Peyer's patch (tissue), 4 donors: ENCODE data around the gene TNC. TPM values are rescaled to one million over a fixed set of nuclear protein-coding genes. Genes with fewer than 3 reads are reported as not detected.

Experiments
- DNase-seq, 3 donors: peaks; one replicate each; pipeline ENCODE4 v3.0.0-alpha.2; 2017 to 2019
- H3K27ac ChIP-seq, 4 donors: fragments of 200-600 bp; sonication (generic); one replicate each; pipeline ENCODE4 v1.5.1; 2016 to 2019
- H3K27me3 ChIP-seq, 2 donors: fragments of 200-600 bp; sonication (generic); one replicate each; pipeline ENCODE4 v1.5.1; 2019
- H3K36me3 ChIP-seq, 3 donors: fragments of 200-600 bp; sonication (generic); one replicate each; pipeline ENCODE4 v1.5.1; 2016 to 2019
- H3K4me1 ChIP-seq, 4 donors: fragments of 200-600 bp; sonication (generic); one replicate each; pipeline ENCODE4 v1.5.1; 2016 to 2019
- H3K4me3 ChIP-seq, 4 donors: fragments of 200-600 bp; sonication (generic); 1 replicate in 3 of 4; 2 replicates in 1 of 4; pipeline ENCODE4 v1.5.1; 2016 to 2019; ENCODE audit warnings: mild to moderate bottlenecking in 1 of 4
- H3K9me3 ChIP-seq, 4 donors: fragments of 200-600 bp; sonication (generic); one replicate each; pipeline ENCODE4 v1.5.1; 2016 to 2019; ENCODE audit warnings: mild to moderate bottlenecking in 1 of 4
- POLR2A ChIP-seq, 2 donors: fragments of 450-650 bp; IDR thresholded peaks; one replicate each; pipeline ENCODE4 v1.5.1; 2017; ENCODE audit warnings: antibody characterized with exemption in 2 of 2, mild to moderate bottlenecking in 2 of 2, moderate library complexity in 2 of 2
- total RNA-seq, 4 donors: library from RNA; depleted of rRNA; stranded (reverse); fragments of >200 nt; gene quantifications; one replicate each; pipeline ENCODE4 v1.1.0, GENCODE V29; 2016
- TF ChIP-seq, protein P1 (sequence below), 6 experiments: fragments of 450-650 bp in 4 of 6; fragments of 200-600 bp in 2 of 6; sonication (generic) in 1 of 6; IDR thresholded peaks; one replicate each; pipeline ENCODE4 v1.5.1; 2017 to 2019; ENCODE audit warnings: antibody characterized with exemption in 6 of 6, mild to moderate bottlenecking in 3 of 6, moderate library complexity in 1 of 6

The TNC gene
- 10 to 100 TPM; 14.5 to 97.4 (median 38.4) TPM for total RNA-seq

- Histone ChIP-seq H3K36me3 (no peaks in the 10 kb centered on the region), H3K9me3 (no peaks in the 10 kb centered on the region), H3K4me3 (peak within 1 kb of the TSS; percentile 10 to 41 (median 26)), H3K4me1 (no peaks in the 10 kb centered on the region), H3K27me3 (no peaks in the 10 kb centered on the region), H3K27ac (peak within 1 kb of the TSS; percentile 38 to 86 (median 61))
- DNase-seq = peak; percentile 17 to 65 (median 52)
- TF ChIP-seq POLR2A (IDR thresholded peaks at IDR 0.05) = no peak
- TF ChIP-seq, protein P1, sequence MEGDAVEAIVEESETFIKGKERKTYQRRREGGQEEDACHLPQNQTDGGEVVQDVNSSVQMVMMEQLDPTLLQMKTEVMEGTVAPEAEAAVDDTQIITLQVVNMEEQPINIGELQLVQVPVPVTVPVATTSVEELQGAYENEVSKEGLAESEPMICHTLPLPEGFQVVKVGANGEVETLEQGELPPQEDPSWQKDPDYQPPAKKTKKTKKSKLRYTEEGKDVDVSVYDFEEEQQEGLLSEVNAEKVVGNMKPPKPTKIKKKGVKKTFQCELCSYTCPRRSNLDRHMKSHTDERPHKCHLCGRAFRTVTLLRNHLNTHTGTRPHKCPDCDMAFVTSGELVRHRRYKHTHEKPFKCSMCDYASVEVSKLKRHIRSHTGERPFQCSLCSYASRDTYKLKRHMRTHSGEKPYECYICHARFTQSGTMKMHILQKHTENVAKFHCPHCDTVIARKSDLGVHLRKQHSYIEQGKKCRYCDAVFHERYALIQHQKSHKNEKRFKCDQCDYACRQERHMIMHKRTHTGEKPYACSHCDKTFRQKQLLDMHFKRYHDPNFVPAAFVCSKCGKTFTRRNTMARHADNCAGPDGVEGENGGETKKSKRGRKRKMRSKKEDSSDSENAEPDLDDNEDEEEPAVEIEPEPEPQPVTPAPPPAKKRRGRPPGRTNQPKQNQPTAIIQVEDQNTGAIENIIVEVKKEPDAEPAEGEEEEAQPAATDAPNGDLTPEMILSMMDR (IDR thresholded peaks at IDR 0.05) = no peak
These were observed at the start of gene TNC for GRCh38 chr9:115117999-115118878. Gene TNC (minus strand): TSS chr9:115118157. CDS start chr9:115091018, 27,139 bp downstream.

- Histone ChIP-seq H3K27ac (no peak overlapping the region), H3K4me1 (no peaks in the 10 kb centered on the region), H3K36me3 (no peaks in the 10 kb centered on the region), H3K9me3 (no peaks in the 10 kb centered on the region), H3K27me3 (no peaks in the 10 kb centered on the region), H3K4me3 (no peak overlapping the region)
- no peak for DNase-seq
- TF ChIP-seq POLR2A (IDR thresholded peaks at IDR 0.05) = no peak
- TF ChIP-seq, protein P1 (IDR thresholded peaks at IDR 0.05) = no peak
These were observed 49.2 kb upstream of the TNC start for GRCh38 chr9:115167175-115167574.

- Histone ChIP-seq H3K27ac (no peak overlapping the region), H3K9me3 (no peaks in the 10 kb centered on the region), H3K4me1 (no peaks in the 10 kb centered on the region), H3K36me3 (no peaks in the 10 kb centered on the region), H3K4me3 (no peak overlapping the region), H3K27me3 (no peaks in the 10 kb centered on the region)
- TF ChIP-seq, protein P1 (IDR thresholded peaks at IDR 0.05) = no peak
- TF ChIP-seq POLR2A (IDR thresholded peaks at IDR 0.05) = no peak
- no peak for DNase-seq
These were observed 47.3 kb upstream of the TNC start for GRCh38 chr9:115165233-115165632.

DNA sequence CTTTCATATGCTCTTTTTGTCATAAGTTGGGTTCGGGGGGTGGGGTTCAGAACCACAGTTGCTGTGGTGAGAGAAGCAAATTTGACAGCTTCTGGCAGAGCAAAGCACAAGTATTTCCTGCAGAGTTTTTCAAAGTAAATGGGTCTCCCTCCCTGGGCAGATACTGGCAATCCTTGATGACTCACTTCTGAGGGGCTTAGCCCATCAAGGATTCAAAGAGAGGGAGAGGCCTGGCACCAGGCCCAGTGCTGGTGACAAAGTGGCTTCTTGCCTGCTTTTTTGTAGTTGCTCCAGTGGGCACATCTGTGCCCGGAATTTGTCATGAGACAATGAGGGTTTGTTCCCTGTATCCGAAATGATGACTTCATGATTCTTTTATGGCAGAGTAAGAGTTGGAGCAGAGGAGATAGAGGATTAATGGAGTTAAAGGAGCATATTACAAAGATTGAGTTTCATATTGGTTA, 46.6 kb upstream of the TNC start:
- Histone ChIP-seq H3K9me3 (no peaks in the 10 kb centered on the region), H3K4me1 (no peaks in the 10 kb centered on the region), H3K27ac (no peak overlapping the region), H3K4me3 (no peak overlapping the region), H3K27me3 (no peaks in the 10 kb centered on the region), H3K36me3 (no peaks in the 10 kb centered on the region)
- no peak for DNase-seq
- TF ChIP-seq, protein P1 (IDR thresholded peaks at IDR 0.05) = no peak
- TF ChIP-seq POLR2A (IDR thresholded peaks at IDR 0.05) = no peak

- H3K9me3 ChIP-seq = no peaks in the 10 kb centered on the region
These were observed 45.0 kb upstream of the TNC start for GRCh38 chr9:115162946-115163345.

More at GRCh38 chr9:115162946-115163345, 45.0 kb upstream of the TNC start:
- Histone ChIP-seq H3K4me3 (no peak overlapping the region), H3K36me3 (no peaks in the 10 kb centered on the region), H3K27ac (no peak overlapping the region), H3K4me1 (no peaks in the 10 kb centered on the region), H3K27me3 (no peaks in the 10 kb centered on the region)
- TF ChIP-seq, protein P1 (IDR thresholded peaks at IDR 0.05) = no peak
- TF ChIP-seq POLR2A (IDR thresholded peaks at IDR 0.05) = no peak
- no peak for DNase-seq
